Measurements from ENCODE around the gene STAM. TPM values are rescaled to one million over a fixed set of nuclear protein-coding genes. Genes with fewer than 3 reads are reported as not detected.

STAM gene
- total RNA-seq, 1 donor from 2014 or later = 43.4 TPM

- H3K79me2 ChIP-seq (ENCODE audit: insufficient read depth, low read length) = peaks cover 86% of the 10 kb centered on the region
- H4K20me1 ChIP-seq (ENCODE audit: insufficient read depth, low read length) = no peaks in the 10 kb centered on the region
- H3K27ac ChIP-seq (ENCODE audit: low read depth, low read length) = no peak overlapping the region
- H3K36me3 ChIP-seq (ENCODE audit: insufficient read depth, low read length) = no peaks in the 10 kb centered on the region
- Mint-ChIP-seq H3K27me3 (ENCODE audit: low read depth, unreplicated experiment) (no peaks in the 10 kb centered on the region), H3K4me1 (ENCODE audit: low read depth, unreplicated experiment) (peaks cover 53% of the 10 kb centered on the region), H3K9me3 (ENCODE audit: unreplicated experiment) (no peaks in the 10 kb centered on the region), H3K36me3 (ENCODE audit: low read depth, unreplicated experiment) (no peaks in the 10 kb centered on the region), H3K4me3 (ENCODE audit: unreplicated experiment) (no peak overlapping the region), H3K27ac (ENCODE audit: unreplicated experiment) (no peak overlapping the region)
- DNase-seq (ENCODE audit: low read depth) (no peak), FAIRE-seq (no peak)
- H3K4me1 ChIP-seq (ENCODE audit: insufficient read depth, low read length) = peaks cover 28% of the 10 kb centered on the region
- H3K4me3 ChIP-seq (ENCODE audit: insufficient read depth, low read depth, low read length) = no peak overlapping the region
- no peak overlapping the region for H3K4me2 ChIP-seq (ENCODE audit: low read length)
- H3K27me3 ChIP-seq (ENCODE audit: insufficient read depth, low read length) = no peaks in the 10 kb centered on the region
- H2AFZ ChIP-seq (ENCODE audit: low read depth, low read length) = no peak overlapping the region
- TF ChIP-seq CTCF (IDR thresholded peaks at IDR 0.05; ENCODE audit: insufficient read depth, low read depth, low read length) = no peak
- no peak for TF ChIP-seq EZH2 (IDR thresholded peaks at IDR 0.05; ENCODE audit: insufficient read depth, low read length)
- no peak overlapping the region for H3K9ac ChIP-seq (ENCODE audit: low read length)
- H3K9me3 ChIP-seq (ENCODE audit: insufficient read depth, low read depth, low read length) = no peaks in the 10 kb centered on the region
Measured at GRCh38 chr10:17668435-17669184, 24.7 kb downstream of the STAM start.

- no peaks in the 10 kb centered on the region for H3K27me3 Mint-ChIP-seq (ENCODE audit: low read depth, unreplicated experiment)
- Histone ChIP-seq H3K9ac (ENCODE audit: low read length) (no peak overlapping the region), H4K20me1 (ENCODE audit: insufficient read depth, low read length) (no peaks in the 10 kb centered on the region), H3K36me3 (ENCODE audit: insufficient read depth, low read length) (no peaks in the 10 kb centered on the region), H3K4me2 (ENCODE audit: low read length) (no peak overlapping the region), H3K4me1 (ENCODE audit: insufficient read depth, low read length) (peaks cover 33% of the 10 kb centered on the region), H3K4me3 (ENCODE audit: insufficient read depth, low read depth, low read length) (no peak overlapping the region), H3K79me2 (ENCODE audit: insufficient read depth, low read length) (peaks cover 82% of the 10 kb centered on the region), H3K9me3 (ENCODE audit: insufficient read depth, low read depth, low read length) (no peaks in the 10 kb centered on the region), H3K27me3 (ENCODE audit: insufficient read depth, low read length) (no peaks in the 10 kb centered on the region), H2AFZ (ENCODE audit: low read depth, low read length) (no peak overlapping the region), H3K27ac (ENCODE audit: low read depth, low read length) (no peak overlapping the region)
- H3K27ac Mint-ChIP-seq (ENCODE audit: unreplicated experiment) = no peak overlapping the region
- no peaks in the 10 kb centered on the region for H3K36me3 Mint-ChIP-seq (ENCODE audit: low read depth, unreplicated experiment)
- H3K4me3 Mint-ChIP-seq (ENCODE audit: unreplicated experiment) = no peak overlapping the region
- no peaks in the 10 kb centered on the region for H3K9me3 Mint-ChIP-seq (ENCODE audit: unreplicated experiment)
- FAIRE-seq (no peak), DNase-seq (ENCODE audit: low read depth) (no peak)
- TF ChIP-seq CTCF (IDR thresholded peaks at IDR 0.05; ENCODE audit: insufficient read depth, low read depth, low read length) = no peak
- TF ChIP-seq EZH2 (IDR thresholded peaks at IDR 0.05; ENCODE audit: insufficient read depth, low read length) = no peak
- peaks cover 56% of the 10 kb centered on the region for H3K4me1 Mint-ChIP-seq (ENCODE audit: low read depth, unreplicated experiment)
Measured at GRCh38 chr10:17669185-17669872, 25.4 kb downstream of the STAM start.

GRCh38 chr10:17671307-17671706, 27.4 kb downstream of the STAM start:
- H3K27ac Mint-ChIP-seq (ENCODE audit: unreplicated experiment) = peak overlapping the region; percentile 8

More at GRCh38 chr10:17671307-17671706, 27.4 kb downstream of the STAM start:
- no peak overlapping the region for H2AFZ ChIP-seq (ENCODE audit: low read depth, low read length)
- H3K27me3 Mint-ChIP-seq (ENCODE audit: low read depth, unreplicated experiment) = no peaks in the 10 kb centered on the region
- H3K9me3 Mint-ChIP-seq (ENCODE audit: unreplicated experiment) = no peaks in the 10 kb centered on the region
- no peak overlapping the region for H3K4me3 ChIP-seq (ENCODE audit: insufficient read depth, low read depth, low read length)
- peaks cover 28% of the 10 kb centered on the region for H3K4me1 ChIP-seq (ENCODE audit: insufficient read depth, low read length)
- H3K79me2 ChIP-seq (ENCODE audit: insufficient read depth, low read length) = peaks cover 86% of the 10 kb centered on the region
- H3K36me3 ChIP-seq (ENCODE audit: insufficient read depth, low read length) = no peaks in the 10 kb centered on the region
- no peaks in the 10 kb centered on the region for H3K9me3 ChIP-seq (ENCODE audit: insufficient read depth, low read depth, low read length)
- no peaks in the 10 kb centered on the region for H3K36me3 Mint-ChIP-seq (ENCODE audit: low read depth, unreplicated experiment)
- FAIRE-seq (peak; percentile 20), DNase-seq (ENCODE audit: low read depth) (peak; percentile 40)
- H3K9ac ChIP-seq (ENCODE audit: low read length) = no peak overlapping the region
- no peaks in the 10 kb centered on the region for H4K20me1 ChIP-seq (ENCODE audit: insufficient read depth, low read length)
- peaks cover 52% of the 10 kb centered on the region for H3K4me1 Mint-ChIP-seq (ENCODE audit: low read depth, unreplicated experiment)
- H3K27ac ChIP-seq (ENCODE audit: low read depth, low read length) = no peak overlapping the region
- no peak overlapping the region for H3K4me2 ChIP-seq (ENCODE audit: low read length)
- H3K4me3 Mint-ChIP-seq (ENCODE audit: unreplicated experiment) = no peak overlapping the region
- TF ChIP-seq EZH2 (IDR thresholded peaks at IDR 0.05; ENCODE audit: insufficient read depth, low read length) (no peak), CTCF (IDR thresholded peaks at IDR 0.05; ENCODE audit: insufficient read depth, low read depth, low read length) (no peak)
- H3K27me3 ChIP-seq (ENCODE audit: insufficient read depth, low read length) = no peaks in the 10 kb centered on the region
